H9 (cell line): ENCODE measurements around the gene TMEM178B. TPM values are rescaled to one million over a fixed set of nuclear protein-coding genes. Genes with fewer than 3 reads are reported as not detected.

ENCODE experiments used
- DNase-seq: peaks from one replicate; pipeline ENCODE4 v3.0.0-alpha.2; 2017
- H2AFZ ChIP-seq: one replicate; pipeline ENCODE4 v1.6.1; 2013; ENCODE audit warnings: mild to moderate bottlenecking, low read length, control low read depth, moderate library complexity
- H2AK5ac ChIP-seq: 2 replicates; pipeline ENCODE4 v1.6.1; 2013; ENCODE audit warnings: low read length, control low read depth, mixed read lengths; ENCODE audit not compliant: insufficient read length
- H2BK120ac ChIP-seq: one replicate; pipeline ENCODE4 v1.6.1; 2013; ENCODE audit warnings: low read depth, mild to moderate bottlenecking, low read length, control low read depth, inconsistent platforms; ENCODE audit not compliant: poor library complexity, severe bottlenecking
- H2BK12ac ChIP-seq: 2 replicates; pipeline ENCODE4 v1.6.1; 2013; ENCODE audit warnings: low read length, control low read depth, mixed read lengths, low read depth; ENCODE audit not compliant: insufficient read length
- H2BK15ac ChIP-seq: 2 replicates; pipeline ENCODE4 v1.6.1; 2013; ENCODE audit warnings: low read depth, low read length, control low read depth
- H2BK20ac ChIP-seq: one replicate; pipeline ENCODE4 v1.6.1; 2013; ENCODE audit warnings: low read depth, mild to moderate bottlenecking, low read length, control low read depth, inconsistent platforms; ENCODE audit not compliant: poor library complexity, severe bottlenecking
- H2BK5ac ChIP-seq: 2 replicates; pipeline ENCODE4 v1.6.1; 2013; ENCODE audit warnings: low read length, control low read depth, mixed read lengths; ENCODE audit not compliant: insufficient read length
- H3K14ac ChIP-seq: 2 replicates; pipeline ENCODE4 v1.6.1; 2013; ENCODE audit warnings: low read length, control low read depth; ENCODE audit not compliant: insufficient read depth
- H3K18ac ChIP-seq: 2 replicates; pipeline ENCODE4 v1.6.1; 2013; ENCODE audit warnings: low read depth, mild to moderate bottlenecking, mixed read lengths, low read length, control low read depth; ENCODE audit not compliant: insufficient read length
- H3K23ac ChIP-seq: 2 replicates; pipeline ENCODE4 v1.6.1; 2013; ENCODE audit warnings: low read length, control low read depth, mixed read lengths, low read depth; ENCODE audit not compliant: insufficient read length
- H3K23me2 ChIP-seq: 2 replicates; pipeline ENCODE4 v1.6.1; 2013; ENCODE audit warnings: low read depth, mild to moderate bottlenecking, mixed read lengths, low read length, control low read depth; ENCODE audit not compliant: insufficient read length, poor library complexity, severe bottlenecking
- H3K27ac ChIP-seq: 2 replicates; pipeline ENCODE4 v1.5.1; 2013; ENCODE audit warnings: low read length, control low read depth, mixed read lengths, low read depth; ENCODE audit not compliant: insufficient read length
- H3K27me3 ChIP-seq: 2 replicates; pipeline ENCODE4 v1.6.1; 2013; ENCODE audit warnings: low read length, control low read depth, inconsistent platforms; ENCODE audit not compliant: insufficient read depth
- H3K4ac ChIP-seq: 2 replicates; pipeline ENCODE4 v1.6.1; 2013; ENCODE audit warnings: low read depth, mild to moderate bottlenecking, control low read depth, inconsistent platforms, low read length, moderate library complexity
- H3K4me1 ChIP-seq: 2 replicates; pipeline ENCODE4 v1.6.1; 2013; ENCODE audit warnings: low read length, control low read depth, inconsistent platforms; ENCODE audit not compliant: insufficient read depth
- H3K4me2 ChIP-seq: 2 replicates; pipeline ENCODE4 v1.6.1; 2013; ENCODE audit warnings: low read length, control low read depth, mixed read lengths; ENCODE audit not compliant: insufficient read length, insufficient read depth
- H3K56ac ChIP-seq: 2 replicates; pipeline ENCODE4 v1.6.1; 2013; ENCODE audit warnings: low read depth, mild to moderate bottlenecking, mixed read lengths, low read length, control low read depth; ENCODE audit not compliant: insufficient read length
- H3K79me1 ChIP-seq: 2 replicates; pipeline ENCODE4 v1.6.1; 2013; ENCODE audit warnings: low read depth, mild to moderate bottlenecking, moderate library complexity, low read length, control low read depth, inconsistent platforms; ENCODE audit not compliant: insufficient read depth, poor library complexity, severe bottlenecking
- H3K79me2 ChIP-seq: 2 replicates; pipeline ENCODE4 v1.6.1; 2013; ENCODE audit warnings: low read length, control low read depth, inconsistent platforms; ENCODE audit not compliant: insufficient read depth
- H3K9ac ChIP-seq: 2 replicates; pipeline ENCODE4 v1.6.1; 2013; ENCODE audit warnings: low read length, control low read depth, mixed read lengths; ENCODE audit not compliant: insufficient read length; ENCODE audit errors: extremely low read depth
- H3K9me3 ChIP-seq: one replicate; pipeline ENCODE4 v1.6.1; 2013; ENCODE audit warnings: low read depth, low read length, inconsistent platforms; ENCODE audit not compliant: control insufficient read depth
- H3T11ph ChIP-seq: one replicate; pipeline ENCODE4 v1.6.1; 2013; ENCODE audit warnings: mild to moderate bottlenecking, low read length, control low read depth, inconsistent platforms
- H4K20me1 ChIP-seq: one replicate; pipeline ENCODE4 v1.6.1; 2013; ENCODE audit not compliant: control insufficient read depth, insufficient read length, insufficient read depth
- H4K5ac ChIP-seq: 2 replicates; pipeline ENCODE4 v1.6.1; 2013; ENCODE audit warnings: low read depth, mild to moderate bottlenecking, mixed read lengths, low read length, control low read depth; ENCODE audit not compliant: insufficient read length
- H4K8ac ChIP-seq: replicated peaks from 2 replicates; pipeline ENCODE4 v1.6.1; 2013; ENCODE audit warnings: low read length, control low read depth, mixed read lengths, low read depth; ENCODE audit not compliant: insufficient read length
- H4K91ac ChIP-seq: 2 replicates; pipeline ENCODE4 v1.6.1; 2013; ENCODE audit warnings: low read depth, mild to moderate bottlenecking, moderate library complexity, mixed read lengths, low read length, control low read depth; ENCODE audit not compliant: insufficient read length
- H3K27ac Mint-ChIP-seq, 3 experiments: 2 replicates in 2 of 3; 3 replicates in 1 of 3; pipeline ENCODE4 v1.8.0; 2020 to 2021; ENCODE audit warnings: mixed read lengths in 3 of 3, mild to moderate bottlenecking in 1 of 3, moderate library complexity in 1 of 3
- H3K27me3 Mint-ChIP-seq: 2 replicates; pipeline ENCODE4 v1.8.0; 2021; ENCODE audit warnings: low read depth, mild to moderate bottlenecking, moderate library complexity, mixed read lengths
- H3K36me3 Mint-ChIP-seq, 3 experiments: 2 replicates in 2 of 3; 3 replicates in 1 of 3; pipeline ENCODE4 v1.8.0; 2020 to 2021; ENCODE audit warnings: low read depth in 3 of 3, mixed read lengths in 3 of 3; ENCODE audit not compliant: insufficient read depth in 1 of 3
- H3K4me1 Mint-ChIP-seq, 2 experiments: 2 replicates each; pipeline ENCODE4 v1.8.0; 2020; ENCODE audit warnings: mixed read lengths in 2 of 2
- H3K4me3 Mint-ChIP-seq, 2 experiments: 2 replicates in 1 of 2; 3 replicates in 1 of 2; pipeline ENCODE4 v1.8.0; 2020 to 2021; ENCODE audit warnings: mild to moderate bottlenecking in 2 of 2, mixed read lengths in 2 of 2, moderate library complexity in 1 of 2
- H3K9me3 Mint-ChIP-seq, 2 experiments: 2 replicates in 1 of 2; 3 replicates in 1 of 2; pipeline ENCODE4 v1.8.0; 2020; ENCODE audit warnings: mild to moderate bottlenecking in 2 of 2, mixed read lengths in 2 of 2, moderate library complexity in 1 of 2
- CTCF ChIP-seq: fragments of 200-600 bp; sonication (generic); conservative IDR thresholded peaks from 3 replicates; pipeline ENCODE4 v1.8.0; 2021; ENCODE audit warnings: antibody characterized with exemption, mild to moderate bottlenecking
- WGBS: extraction: QIAGEN DNeasy Blood & Tissue Kit; methylation state at CpG from one replicate; pipeline ENCODE4 v1.1.7; 2013; ENCODE audit warnings: missing lambda C conversion rate, low lambda C conversion rate, mixed read lengths; ENCODE audit not compliant: insufficient read length; ENCODE audit errors: extremely low coverage; 5-methylcytosine and 5-hydroxymethylcytosine counted together
- total RNA-seq: library from RNA; stranded (reverse); gene quantifications from 2 replicates; pipeline ENCODE4 v1.2.1, GENCODE V29; 2021

Gene TMEM178B
- total RNA-seq, 1 experiment from 2014 or later, result 11.3 TPM

GRCh38 chr7:141071855-141072547 lies 1.9 kb upstream of the TMEM178B start:
- Histone ChIP-seq H3K27me3 (no peaks in the 10 kb centered on the region; the same call in 1 of the 2 replicates), H3K4ac (no peak overlapping the region), H2AFZ (peak overlapping the region; percentile 45), H2AK5ac (no peak overlapping the region), H3K23ac (no peak overlapping the region), H2BK15ac (no peak overlapping the region), H2BK12ac (no peak overlapping the region), H2BK20ac (no peak overlapping the region), H3K18ac (peak overlapping the region; percentile 13), H2BK5ac (no peak overlapping the region), H4K8ac (no peak overlapping the region), H4K5ac (no peak overlapping the region), H3K4me2 (peak overlapping the region; percentile 65), H3K14ac (no peak overlapping the region), H3K4me1 (no peaks in the 10 kb centered on the region; the same call in 1 of the 2 replicates), H3K23me2 (peaks cover 29% of the 10 kb centered on the region), H3K9ac (no peak overlapping the region), H4K91ac (no peak overlapping the region), H3K79me2 (no peaks in the 10 kb centered on the region), H3K27ac (no peak overlapping the region), H3K9me3 (no peaks in the 10 kb centered on the region), H3K79me1 (no peaks in the 10 kb centered on the region), H4K20me1 (no peaks in the 10 kb centered on the region), H2BK120ac (no peak overlapping the region), H3T11ph (no peak overlapping the region), H3K56ac (no peak overlapping the region)
- DNase-seq, result peak; percentile 54
- no CpG with 5 or more reads among the region's 21 CpGs for WGBS
- H3K4me3 Mint-ChIP-seq, result peak overlapping the region; percentile 83 to 89
- 0 out of 7 replicates have a peak overlapping the region, but pooled peaks of 1 of the 3 experiments have one; percentile 20 for H3K27ac Mint-ChIP-seq
- H3K27me3 Mint-ChIP-seq, result peaks cover 58% of the 10 kb centered on the region
- H3K36me3 Mint-ChIP-seq, result peaks cover 0 to 8% (median 2%) of the 10 kb centered on the region in 3 experiments; a peak in 4 of 7 replicates
- peaks cover 22 to 28% of the 10 kb centered on the region in 2 experiments for H3K4me1 Mint-ChIP-seq
- no peak for TF ChIP-seq CTCF
- H3K9me3 Mint-ChIP-seq, result peaks cover 0 to 7% of the 10 kb centered on the region in 2 experiments; a peak in 3 of 5 replicates
